ENCODE data around the gene ERI2.

- TF ChIP-seq CTCF (IDR thresholded peaks at IDR 0.05; ENCODE audit: insufficient read depth, low read length), result no peak
- TF ChIP-seq SPI1 (IDR thresholded peaks at IDR 0.05; ENCODE audit: borderline replicate concordance, low read depth), result no peak
- TF ChIP-seq, protein P1, sequence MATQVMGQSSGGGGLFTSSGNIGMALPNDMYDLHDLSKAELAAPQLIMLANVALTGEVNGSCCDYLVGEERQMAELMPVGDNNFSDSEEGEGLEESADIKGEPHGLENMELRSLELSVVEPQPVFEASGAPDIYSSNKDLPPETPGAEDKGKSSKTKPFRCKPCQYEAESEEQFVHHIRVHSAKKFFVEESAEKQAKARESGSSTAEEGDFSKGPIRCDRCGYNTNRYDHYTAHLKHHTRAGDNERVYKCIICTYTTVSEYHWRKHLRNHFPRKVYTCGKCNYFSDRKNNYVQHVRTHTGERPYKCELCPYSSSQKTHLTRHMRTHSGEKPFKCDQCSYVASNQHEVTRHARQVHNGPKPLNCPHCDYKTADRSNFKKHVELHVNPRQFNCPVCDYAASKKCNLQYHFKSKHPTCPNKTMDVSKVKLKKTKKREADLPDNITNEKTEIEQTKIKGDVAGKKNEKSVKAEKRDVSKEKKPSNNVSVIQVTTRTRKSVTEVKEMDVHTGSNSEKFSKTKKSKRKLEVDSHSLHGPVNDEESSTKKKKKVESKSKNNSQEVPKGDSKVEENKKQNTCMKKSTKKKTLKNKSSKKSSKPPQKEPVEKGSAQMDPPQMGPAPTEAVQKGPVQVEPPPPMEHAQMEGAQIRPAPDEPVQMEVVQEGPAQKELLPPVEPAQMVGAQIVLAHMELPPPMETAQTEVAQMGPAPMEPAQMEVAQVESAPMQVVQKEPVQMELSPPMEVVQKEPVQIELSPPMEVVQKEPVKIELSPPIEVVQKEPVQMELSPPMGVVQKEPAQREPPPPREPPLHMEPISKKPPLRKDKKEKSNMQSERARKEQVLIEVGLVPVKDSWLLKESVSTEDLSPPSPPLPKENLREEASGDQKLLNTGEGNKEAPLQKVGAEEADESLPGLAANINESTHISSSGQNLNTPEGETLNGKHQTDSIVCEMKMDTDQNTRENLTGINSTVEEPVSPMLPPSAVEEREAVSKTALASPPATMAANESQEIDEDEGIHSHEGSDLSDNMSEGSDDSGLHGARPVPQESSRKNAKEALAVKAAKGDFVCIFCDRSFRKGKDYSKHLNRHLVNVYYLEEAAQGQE (IDR thresholded peaks at IDR 0.05; ENCODE audit: insufficient replicate concordance, low read depth), result no peak
- no peak for TF ChIP-seq POLR2AphosphoS5 (IDR thresholded peaks at IDR 0.05; ENCODE audit: low read depth)
Observed at GRCh38 chr16:20750558-20750957, 55.7 kb downstream of the ERI2 start.

Data from HL-60 (cell line).